Measurements from ENCODE around the gene DPF3. TPM values are rescaled to one million over a fixed set of nuclear protein-coding genes. Genes with fewer than 3 reads are reported as not detected.

The DPF3 gene
- total and polyA plus RNA-seq, 9 of the 15 experiments (the other 6 are each of a cell fraction or from before 2014, with no cell fraction given): 0.21 to 4.9 (median 1.2) TPM

- 57% methylated on average over 6 of the region's 6 CpGs for WGBS (ENCODE audit: insufficient coverage, low coverage, missing lambda C conversion rate)
- intact Hi-C loops (cut with micrococcal nuclease) (no loop called here), in situ Hi-C loops (cut with MboI) (no loop called here)
- Histone ChIP-seq H2AFZ (ENCODE audit: low read depth, low read length) (no peak overlapping the region), H3K27me3 (ENCODE audit: control insufficient read depth in 2 of 2, insufficient read depth in 2 of 2, low read length in 2 of 2) (peaks cover 0 to 10% of the 10 kb centered on the region in 2 experiments; a peak in 2 of 5 replicates), H3K9me1 (ENCODE audit: control insufficient read depth, insufficient read depth, low read length) (no peaks in the 10 kb centered on the region), H3K4me2 (ENCODE audit: insufficient read depth, low read length) (no peak overlapping the region), H3K27ac (ENCODE audit: extremely low read depth, low read depth, low read length) (no peak overlapping the region), H3K79me2 (ENCODE audit: control insufficient read depth, insufficient read depth, low read length) (no peaks in the 10 kb centered on the region), H3K4me1 (replicated peaks in 1 of 2; ENCODE audit: control insufficient read depth in 2 of 2, insufficient read depth in 2 of 2, low read length in 2 of 2) (no peaks in the 10 kb centered on the region), H3K36me3 (ENCODE audit: control insufficient read depth, insufficient read depth, low read length) (no peaks in the 10 kb centered on the region), H3K4me3 (no peak overlapping the region), H3K9ac (ENCODE audit: insufficient read depth in 1 of 2, low read depth in 2 of 2, low read length in 2 of 2) (no peak overlapping the region), H3K9me3 (replicated peaks; ENCODE audit: control insufficient read depth, insufficient read depth, low read depth, low read length) (no peaks in the 10 kb centered on the region), H4K20me1 (replicated peaks; ENCODE audit: control insufficient read depth, insufficient read depth, low read length) (no peaks in the 10 kb centered on the region; the same call in 1 of the 2 replicates)
- no TSS peak for BruUV-seq (replicated peaks)
- no peak for FAIRE-seq
- ChIA-PET POLR2A (no interaction called here), CTCF (ENCODE audit: low intra/inter-chr PET ratio) (no interaction called here)
- ATAC-seq: no peak
- TF ChIP-seq IRF9 (tag; IDR thresholded peaks at IDR 0.05) (no peak), ELK1 (CRISPR knock-in tag; IDR thresholded peaks at IDR 0.05) (no peak), FOXK2 (conservative IDR thresholded peaks at IDR 0.05 in 1 of 2, IDR thresholded peaks at IDR 0.05 in 1 of 2; ENCODE audit: low read depth in 2 of 2) (no peak), ZMIZ1 (IDR thresholded peaks at IDR 0.05; ENCODE audit: low read depth in 2 of 2, low read length in 2 of 2) (no peak), STAT6 (CRISPR knock-in tag; IDR thresholded peaks at IDR 0.05) (no peak), TFAM (CRISPR knock-in tag; conservative IDR thresholded peaks at IDR 0.05) (no peak), ZNF699 (CRISPR knock-in tag; IDR thresholded peaks at IDR 0.05; ENCODE audit: insufficient replicate concordance) (no peak), WHSC1 (IDR thresholded peaks at IDR 0.05; ENCODE audit: low read length) (no peak), ZNF583 (CRISPR knock-in tag; IDR thresholded peaks at IDR 0.05) (no peak), PML (IDR thresholded peaks at IDR 0.05; ENCODE audit: low read length) (no peak), MECOM (CRISPR knock-in tag; IDR thresholded peaks at IDR 0.05) (no peak)
- DNase-seq (ENCODE audit: extremely low read depth in 1 of 4, low spot score in 3 of 4): no peak
These were observed 97.0 kb downstream of the DPF3 start for GRCh38 chr14:72796935-72797334.

Data from K562 (cell line).